ENCODE measurements around the gene CIB4.
"Not testable (repeated sequence)": the region's sequence is repeated elsewhere in the genome, so short reads cannot be mapped to it uniquely, and the experiment has no call there.

CIB4 gene

GRCh38 chr2:26570083-26570430 is 71.1 kb downstream of the CIB4 start:
- no peak for DNase-seq (ENCODE audit: low read depth, low spot score)

- no peak for DNase-seq (ENCODE audit: low read depth, low spot score)
Measured at GRCh38 chr2:26569216-26570082, 71.7 kb downstream of the CIB4 start.

DNA sequence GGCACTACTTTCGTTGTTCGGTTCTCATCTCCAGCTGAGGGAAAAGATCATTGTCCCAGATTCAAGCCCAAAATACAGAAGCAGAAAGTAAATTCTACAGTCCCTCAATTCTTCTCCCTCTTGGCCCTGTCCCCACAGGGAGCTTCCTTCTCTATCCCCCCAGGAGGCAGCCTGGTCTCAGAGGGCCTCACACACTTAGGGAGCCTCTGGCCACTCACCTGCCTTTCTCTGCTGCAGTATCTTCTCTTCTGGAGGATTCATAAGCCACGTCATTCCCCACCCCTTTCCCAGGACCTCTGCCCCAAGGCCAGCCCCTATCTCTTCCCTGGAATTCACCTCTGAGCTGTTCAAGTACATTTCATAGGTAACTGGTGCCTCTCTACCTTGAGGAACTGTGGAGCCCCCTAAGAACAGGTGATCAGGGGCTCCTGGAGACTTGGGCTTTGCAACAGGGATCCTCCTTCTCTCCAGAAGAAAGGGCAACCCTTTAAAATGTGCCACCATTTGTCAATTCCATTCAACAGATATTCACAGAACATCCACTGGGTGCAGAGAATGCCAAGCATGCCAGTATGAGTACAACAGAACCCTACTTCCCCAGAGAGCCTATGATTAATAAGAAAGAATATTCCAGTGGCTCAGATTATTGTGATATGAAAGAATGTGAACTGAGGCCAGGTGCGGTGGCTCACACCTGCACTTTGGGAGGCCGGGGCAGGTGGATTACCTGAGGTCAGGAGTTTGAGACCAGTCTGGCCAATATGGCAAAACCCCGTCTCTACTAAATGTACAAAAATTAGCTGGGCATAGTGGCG is 72.9 kb downstream of the CIB4 start:
- DNase-seq (ENCODE audit: low read depth, low spot score): no peak

DNA sequence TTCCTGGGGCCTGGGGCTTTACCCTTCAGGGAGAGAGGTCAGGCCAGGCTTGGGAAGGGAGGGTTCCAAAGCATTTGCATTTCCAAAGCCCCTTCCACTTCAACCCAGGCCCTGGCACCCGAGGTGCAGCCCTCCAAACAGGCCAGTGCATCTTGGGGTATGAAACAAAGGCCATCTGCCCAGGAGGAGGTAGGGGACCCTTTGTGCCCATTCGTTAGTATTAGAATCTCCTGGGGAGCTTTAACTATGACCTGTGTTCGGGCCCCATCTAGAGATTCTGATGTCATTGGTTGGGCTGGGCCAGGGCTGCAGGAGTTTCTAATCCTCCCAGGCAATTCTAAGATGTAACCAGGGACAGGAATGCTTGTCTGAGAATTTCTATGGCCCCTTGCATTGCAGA is 73.6 kb downstream of the CIB4 start:
- DNase-seq (ENCODE audit: low read depth, low spot score): no peak

GRCh38 chr2:26566731-26567130 is 74.4 kb downstream of the CIB4 start:
- DNase-seq (ENCODE audit: low read depth, low spot score): not testable (repeated sequence)

DNA sequence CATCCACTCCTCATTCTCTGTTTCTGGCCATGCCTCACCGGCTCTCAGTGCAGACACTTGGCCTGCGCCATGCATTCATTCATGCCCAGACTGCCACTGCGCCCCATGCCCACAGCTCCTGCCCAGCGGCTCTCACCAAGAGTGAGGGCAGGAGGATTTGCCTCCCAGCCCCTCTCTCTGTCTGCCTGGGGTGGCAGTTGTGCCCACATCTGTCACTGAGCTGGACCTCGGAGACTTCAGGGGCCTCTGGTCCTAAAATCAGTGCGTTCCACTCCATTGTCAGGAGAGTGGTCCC is 75.1 kb downstream of the CIB4 start:
- no peak for DNase-seq (ENCODE audit: low read depth, low spot score)

DNA sequence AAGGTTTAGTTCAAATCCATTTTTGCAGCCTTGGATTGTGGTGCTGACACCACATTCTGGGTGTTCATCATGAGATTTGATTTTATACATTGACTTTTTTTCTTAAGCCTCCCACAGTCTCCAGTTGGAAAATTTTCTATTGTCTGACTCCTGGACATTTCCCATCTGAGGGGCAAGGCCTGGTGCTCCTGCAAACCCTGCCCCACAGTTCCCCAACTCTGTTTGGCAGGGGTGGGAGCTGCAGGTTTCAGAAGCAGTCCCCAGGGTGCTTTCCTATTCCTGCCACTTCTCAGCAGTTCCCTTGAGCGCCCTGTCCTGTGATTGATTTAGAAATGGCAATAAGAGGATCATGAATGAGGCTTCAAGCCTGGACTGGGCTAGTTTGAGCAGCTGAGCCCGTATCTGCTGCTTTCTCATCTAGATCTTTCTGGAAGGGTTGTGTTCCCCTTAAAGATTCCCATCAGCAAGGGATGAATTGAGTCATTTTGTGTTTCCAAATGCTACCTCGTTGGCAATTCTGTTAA is 77.0 kb downstream of the CIB4 start:
- no peak for DNase-seq (ENCODE audit: low read depth, low spot score)

GRCh38 chr2:26563686-26564085 is 77.5 kb downstream of the CIB4 start:
- DNase-seq (ENCODE audit: low read depth, low spot score): no peak

DNA sequence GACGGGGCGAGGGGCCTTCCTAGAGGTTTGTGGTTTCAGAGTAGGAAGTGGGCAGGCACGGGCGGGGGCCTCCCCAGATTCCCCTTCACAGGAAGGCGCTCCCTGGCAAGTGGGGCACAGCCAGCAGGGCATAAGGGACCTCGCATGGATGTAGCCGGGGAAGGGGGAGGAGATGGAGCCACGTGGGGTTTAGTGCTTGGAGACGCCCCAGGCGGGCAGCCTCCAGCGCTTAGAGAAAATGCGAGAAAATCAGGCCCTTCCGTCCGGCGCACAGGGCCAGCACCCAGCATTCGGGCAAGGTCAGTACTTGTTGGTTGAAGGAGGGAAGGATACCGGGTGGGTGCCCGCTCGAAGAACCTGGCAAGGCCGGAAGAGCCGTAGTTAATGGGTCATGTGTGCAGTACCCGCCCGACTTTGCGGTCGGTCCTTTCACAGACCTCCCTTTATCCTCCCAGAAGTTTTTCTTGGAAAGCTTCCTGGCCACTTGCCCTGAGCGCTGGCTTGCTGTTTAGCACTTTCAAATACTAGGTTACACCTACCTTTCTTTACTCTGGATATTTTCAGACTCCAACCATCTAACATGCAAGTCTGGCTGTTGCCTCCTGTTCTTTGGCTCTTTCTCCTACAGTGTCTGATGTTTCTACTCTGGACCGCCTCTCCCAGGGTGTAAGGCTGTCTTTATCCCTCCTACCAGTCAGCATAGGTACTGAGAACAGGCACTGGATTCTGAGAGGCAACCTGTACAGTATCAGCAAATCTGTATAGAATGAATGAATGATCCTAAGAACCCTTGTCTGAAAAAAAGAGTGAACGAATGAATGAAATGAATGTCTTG is 78.1 kb downstream of the CIB4 start:
- no peak for DNase-seq (ENCODE audit: low read depth, low spot score)

GRCh38 chr2:26561918-26562810 is 79.0 kb downstream of the CIB4 start:
- no peak for DNase-seq (ENCODE audit: low read depth, low spot score)

DNA sequence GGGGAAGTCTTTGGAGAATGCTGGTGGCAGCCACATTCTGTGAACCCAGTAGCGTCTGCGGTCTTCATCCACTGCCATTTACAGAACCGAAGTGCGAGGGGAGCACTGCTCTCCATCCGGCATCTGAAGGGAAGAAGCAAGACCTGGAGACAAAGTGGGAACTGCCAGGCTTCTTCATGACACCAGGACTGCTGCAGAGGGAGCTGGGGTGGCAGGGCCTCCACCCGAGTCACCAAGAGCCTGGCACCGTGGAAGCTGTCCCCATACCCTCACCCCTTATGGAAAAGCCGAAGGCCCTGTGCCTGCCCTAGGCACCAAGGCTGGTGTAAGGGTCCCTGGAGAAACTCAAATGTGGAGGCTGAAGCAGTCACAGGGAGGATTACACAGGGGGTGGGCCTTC is 79.8 kb downstream of the CIB4 start:
- DNase-seq (ENCODE audit: low read depth, low spot score): no peak

DNA sequence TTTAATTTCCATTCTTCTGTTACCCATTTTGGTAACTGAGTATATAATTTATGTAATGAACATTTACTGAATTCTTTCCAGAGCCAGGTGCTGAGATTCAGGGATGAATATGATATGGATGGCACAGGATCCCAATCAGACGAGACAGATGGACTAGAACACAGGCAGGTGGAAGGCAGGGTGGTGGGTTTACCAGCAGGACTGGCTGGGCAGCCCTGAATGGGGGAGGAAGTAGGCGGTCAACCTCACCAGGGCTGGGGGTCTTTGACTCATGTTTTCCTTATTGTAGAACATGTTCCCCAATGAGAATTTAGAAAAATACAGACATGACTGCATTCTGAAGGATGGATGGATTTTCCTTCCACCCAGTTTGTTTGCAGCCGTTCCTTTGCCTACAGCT is 80.3 kb downstream of the CIB4 start:
- no peak for DNase-seq (ENCODE audit: low read depth, low spot score)

DNA sequence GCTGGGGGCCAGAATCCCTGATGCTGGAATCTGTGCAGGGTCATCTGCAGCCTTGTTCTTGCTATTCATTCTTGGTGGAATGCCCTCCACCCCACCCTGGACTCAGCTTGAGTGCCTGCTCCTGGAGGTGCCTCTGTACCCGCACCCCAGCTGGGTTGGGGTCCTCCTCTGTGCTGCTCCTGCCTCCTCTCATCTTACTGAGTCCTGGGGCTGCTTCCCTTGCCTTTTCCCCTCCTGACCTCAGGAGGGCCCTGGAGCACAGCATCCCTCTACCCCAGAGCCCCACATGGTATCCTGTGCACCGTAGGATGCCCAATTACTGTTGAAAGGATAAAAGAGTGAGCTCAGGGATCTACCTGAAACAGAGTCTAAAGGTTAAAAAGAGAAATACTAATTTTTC is 81.6 kb downstream of the CIB4 start:
- no peak for DNase-seq (ENCODE audit: low read depth, low spot score)

DNA sequence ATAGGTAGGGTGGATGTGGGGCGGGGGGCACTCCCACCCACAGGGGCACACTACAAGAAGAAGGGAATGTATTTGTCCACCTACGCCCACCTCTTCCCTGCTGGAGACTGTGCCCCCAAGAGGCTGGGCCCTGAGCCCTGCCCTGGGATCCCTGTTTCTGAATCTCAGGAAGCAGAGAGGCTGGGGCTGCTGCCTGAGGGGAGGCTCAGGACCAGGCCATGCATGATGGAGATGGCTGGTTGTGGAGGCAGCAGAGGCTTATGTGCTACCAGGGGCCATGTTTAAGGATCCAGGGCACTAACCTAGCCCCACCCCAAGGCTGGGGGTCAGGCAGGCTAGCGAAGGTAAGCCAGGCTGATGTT is 82.1 kb downstream of the CIB4 start:
- no peak for DNase-seq (ENCODE audit: low read depth, low spot score)

DNA sequence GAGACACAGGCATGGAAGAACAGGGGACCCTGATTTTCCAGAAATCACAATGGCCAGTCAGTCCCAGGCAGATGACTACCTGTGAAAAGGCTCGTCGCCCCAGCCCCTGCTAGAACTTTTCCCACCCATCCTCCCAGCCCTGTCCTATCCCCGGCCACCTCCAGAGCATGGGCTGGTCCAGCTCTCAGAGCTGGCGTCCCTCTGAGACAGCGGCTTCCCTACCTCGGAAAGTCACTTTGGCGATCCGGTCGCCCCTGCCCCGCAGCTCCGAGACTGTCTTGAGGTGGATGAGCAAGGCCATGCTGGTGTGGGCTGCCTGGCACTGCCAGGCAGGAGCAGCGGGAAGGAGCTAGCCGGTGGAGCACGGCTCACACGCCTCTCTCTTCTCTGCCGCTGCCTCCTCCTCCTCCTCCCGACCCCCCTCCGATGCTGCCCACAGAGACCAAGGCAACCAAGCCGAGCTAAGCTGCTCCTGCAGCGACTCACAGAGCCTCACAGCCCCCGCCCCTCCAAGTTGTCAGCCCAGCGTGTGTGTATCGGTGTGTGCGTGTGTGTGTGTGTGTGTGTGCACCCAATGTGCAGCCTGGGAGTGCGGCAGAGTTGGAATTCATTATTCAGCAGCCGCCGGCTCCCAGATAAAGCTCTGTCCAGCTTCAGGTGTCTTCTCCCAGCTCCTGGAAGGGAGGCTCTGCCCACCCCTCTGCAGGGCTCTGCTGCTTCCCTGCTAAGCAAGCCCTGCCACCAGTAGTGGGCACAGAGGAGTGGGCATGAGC is 82.7 kb downstream of the CIB4 start:
- DNase-seq (ENCODE audit: low read depth, low spot score): no peak

GRCh38 chr2:26557244-26557925 is 83.8 kb downstream of the CIB4 start:
- no peak for DNase-seq (ENCODE audit: low read depth, low spot score)

GRCh38 chr2:26556309-26557243 is 84.6 kb downstream of the CIB4 start:
- no peak for DNase-seq (ENCODE audit: low read depth, low spot score)

GRCh38 chr2:26555246-26556133 is 85.7 kb downstream of the CIB4 start:
- DNase-seq (ENCODE audit: low read depth, low spot score): no peak

All from brain pericyte (primary cell).